ACC112 (cell line): Measurements from ENCODE around the gene CCDC60.

Experiments used
- H2AFZ ChIP-seq: fragments of 200-600 bp; sonication (generic); one replicate; pipeline ENCODE4 v1.6.0; 2017; ENCODE audit warnings: antibody characterized with exemption, low read length; ENCODE audit not compliant: unreplicated experiment
- H3K27ac ChIP-seq: fragments of 200-600 bp; sonication (generic); 2 replicates; pipeline ENCODE4 v1.5.1; 2014; ENCODE audit warnings: low read depth, mild to moderate bottlenecking, antibody characterized with exemption, low read length, moderate library complexity
- H3K27me3 ChIP-seq: fragments of 200-600 bp; sonication (generic); 2 replicates; pipeline ENCODE4 v1.6.1; 2014; ENCODE audit warnings: mild to moderate bottlenecking, antibody characterized with exemption, low read length, moderate library complexity, mixed read lengths; ENCODE audit not compliant: insufficient read depth
- H3K36me3 ChIP-seq: fragments of 200-600 bp; sonication (generic); 2 replicates; pipeline ENCODE4 v1.6.1; 2016; ENCODE audit warnings: mild to moderate bottlenecking, antibody characterized with exemption, low read length, moderate library complexity, mixed read lengths; ENCODE audit not compliant: insufficient read depth
- H3K4me1 ChIP-seq: fragments of 200-600 bp; sonication (generic); one replicate; pipeline ENCODE4 v1.6.1; 2016; ENCODE audit warnings: low read length, mixed read lengths; ENCODE audit not compliant: insufficient read depth, unreplicated experiment, control insufficient read depth
- H3K4me3 ChIP-seq: fragments of 200-600 bp; sonication (generic); 2 replicates; pipeline ENCODE4 v1.5.1; 2014; ENCODE audit warnings: mild to moderate bottlenecking, low read depth, low read length
- H3K79me2 ChIP-seq: fragments of 200-600 bp; sonication (generic); one replicate; pipeline ENCODE4 v1.6.0; 2016; ENCODE audit warnings: low read length; ENCODE audit not compliant: control insufficient read depth, unreplicated experiment, insufficient read depth

Gene CCDC60

DNA sequence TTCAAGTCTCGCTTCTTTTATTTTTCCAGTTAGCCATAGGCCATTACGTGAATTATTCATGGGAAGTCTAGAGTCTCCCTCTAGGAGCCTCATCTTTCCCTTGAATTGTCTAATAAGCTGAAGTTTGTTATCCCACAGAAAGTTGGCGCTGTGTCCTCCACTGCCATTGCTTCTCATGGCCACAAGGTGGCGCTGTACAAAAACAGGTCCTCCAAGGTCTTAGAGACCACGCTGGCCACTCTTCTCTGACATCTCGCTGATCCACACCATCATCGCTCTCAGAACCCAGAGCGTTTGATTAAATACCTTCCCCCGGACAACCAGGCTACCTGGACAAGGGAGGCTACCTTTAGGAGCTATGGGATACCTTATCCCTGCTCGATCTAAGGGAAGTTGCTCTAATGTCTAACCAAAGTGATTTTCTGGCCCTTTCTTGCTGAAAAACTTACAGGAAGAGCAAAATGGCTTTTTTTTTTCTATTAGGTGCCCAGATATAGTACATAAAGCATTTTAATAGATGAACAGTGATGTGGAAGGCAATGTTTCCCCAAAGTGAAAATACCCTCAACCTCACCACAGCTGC is 110.0 kb downstream of the CCDC60 start:
- no peaks in the 10 kb centered on the region for H3K79me2 ChIP-seq
- peaks cover 4% of the 10 kb centered on the region; the same call in 1 of the 2 replicates for H3K27me3 ChIP-seq
- H3K4me1 ChIP-seq: no peaks in the 10 kb centered on the region
- H2AFZ ChIP-seq: no peak overlapping the region
- no peaks in the 10 kb centered on the region for H3K36me3 ChIP-seq
- H3K27ac ChIP-seq: no peak overlapping the region
- H3K4me3 ChIP-seq: no peak overlapping the region

GRCh38 chr12:119446459-119446858 is 111.9 kb downstream of the CCDC60 start:
- Histone ChIP-seq H3K79me2 (no peaks in the 10 kb centered on the region), H3K36me3 (no peaks in the 10 kb centered on the region), H3K27ac (no peak overlapping the region), H2AFZ (no peak overlapping the region), H3K27me3 (peaks cover 4% of the 10 kb centered on the region; the same call in 1 of the 2 replicates), H3K4me3 (no peak overlapping the region), H3K4me1 (no peaks in the 10 kb centered on the region)

DNA sequence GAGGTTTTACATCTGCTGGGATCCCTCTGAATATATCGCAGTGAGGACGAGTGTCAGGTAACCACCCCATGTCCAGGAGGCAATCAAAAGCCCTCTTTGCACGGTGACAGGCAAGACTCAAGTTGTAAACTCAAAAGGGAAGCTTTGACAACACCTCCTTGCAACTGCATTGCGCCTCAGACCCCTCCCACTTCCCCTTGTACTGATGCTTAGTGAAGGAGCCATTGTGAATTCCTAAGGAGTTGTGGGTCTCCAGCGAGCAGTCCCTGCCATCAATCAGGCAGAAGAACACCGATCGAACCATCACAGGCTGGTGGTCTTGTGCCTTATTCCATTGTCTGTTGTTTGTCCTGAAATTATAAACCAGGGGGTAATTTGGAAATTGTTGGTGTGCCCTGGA is 112.6 kb downstream of the CCDC60 start:
- H3K27ac ChIP-seq: no peak overlapping the region
- no peak overlapping the region for H3K4me3 ChIP-seq
- no peaks in the 10 kb centered on the region for H3K79me2 ChIP-seq
- no peaks in the 10 kb centered on the region for H3K4me1 ChIP-seq
- H3K36me3 ChIP-seq: no peaks in the 10 kb centered on the region
- 0 out of 2 replicates have a peak, but pooled peaks cover 4% of the 10 kb centered on the region for H3K27me3 ChIP-seq
- H2AFZ ChIP-seq: no peak overlapping the region

GRCh38 chr12:119447618-119448017 is 113.1 kb downstream of the CCDC60 start:
- Histone ChIP-seq H3K79me2 (no peaks in the 10 kb centered on the region), H3K4me1 (no peaks in the 10 kb centered on the region), H2AFZ (no peak overlapping the region), H3K4me3 (no peak overlapping the region), H3K36me3 (no peaks in the 10 kb centered on the region), H3K27ac (no peak overlapping the region), H3K27me3 (0 out of 2 replicates have a peak, but pooled peaks cover 4% of the 10 kb centered on the region)

GRCh38 chr12:119448611-119449131 is 114.1 kb downstream of the CCDC60 start:
- 0 out of 2 replicates have a peak, but pooled peaks cover 2% of the 10 kb centered on the region for H3K27me3 ChIP-seq
- no peaks in the 10 kb centered on the region for H3K4me1 ChIP-seq
- no peak overlapping the region for H2AFZ ChIP-seq
- no peaks in the 10 kb centered on the region for H3K36me3 ChIP-seq
- H3K4me3 ChIP-seq: no peak overlapping the region
- no peak overlapping the region for H3K27ac ChIP-seq
- no peaks in the 10 kb centered on the region for H3K79me2 ChIP-seq

- Histone ChIP-seq H3K36me3 (no peaks in the 10 kb centered on the region), H3K4me3 (no peak overlapping the region), H2AFZ (no peak overlapping the region), H3K27me3 (no peaks in the 10 kb centered on the region), H3K4me1 (no peaks in the 10 kb centered on the region), H3K27ac (no peak overlapping the region), H3K79me2 (no peaks in the 10 kb centered on the region)
Measured at GRCh38 chr12:119450771-119451170, 116.2 kb downstream of the CCDC60 start.

- Histone ChIP-seq H3K79me2 (no peaks in the 10 kb centered on the region), H3K27me3 (no peaks in the 10 kb centered on the region), H2AFZ (no peak overlapping the region), H3K27ac (no peak overlapping the region), H3K4me1 (no peaks in the 10 kb centered on the region), H3K4me3 (no peak overlapping the region), H3K36me3 (no peaks in the 10 kb centered on the region)
Measured at GRCh38 chr12:119456824-119457223, 122.3 kb downstream of the CCDC60 start.

DNA sequence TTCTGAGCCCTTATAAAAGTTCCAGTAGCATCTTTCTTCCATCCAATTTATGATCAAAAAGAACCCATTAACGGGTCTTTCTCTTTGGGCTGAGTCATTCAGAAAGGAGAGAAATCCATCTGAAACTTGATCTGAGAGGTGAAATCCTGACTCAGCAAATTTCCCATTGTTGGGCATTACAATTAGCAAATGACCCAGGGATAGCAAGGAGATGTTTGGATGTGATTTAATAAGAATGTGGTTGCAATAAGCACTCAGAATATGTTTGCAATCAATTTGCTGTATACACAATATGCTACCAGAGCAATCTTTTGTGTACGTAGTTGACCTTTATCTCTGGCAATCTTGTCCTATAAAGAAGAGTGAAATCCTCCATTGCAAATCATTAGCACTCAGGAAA is 122.7 kb downstream of the CCDC60 start:
- Histone ChIP-seq H3K36me3 (no peaks in the 10 kb centered on the region), H3K79me2 (no peaks in the 10 kb centered on the region), H3K27ac (no peak overlapping the region), H3K4me3 (no peak overlapping the region), H3K27me3 (no peaks in the 10 kb centered on the region), H3K4me1 (no peaks in the 10 kb centered on the region), H2AFZ (no peak overlapping the region)

GRCh38 chr12:119459481-119459880 is 125.0 kb downstream of the CCDC60 start:
- no peaks in the 10 kb centered on the region for H3K79me2 ChIP-seq
- no peak overlapping the region for H3K27ac ChIP-seq
- no peak overlapping the region for H3K4me3 ChIP-seq
- H2AFZ ChIP-seq: no peak overlapping the region
- H3K36me3 ChIP-seq: no peaks in the 10 kb centered on the region
- H3K27me3 ChIP-seq: no peaks in the 10 kb centered on the region
- no peaks in the 10 kb centered on the region for H3K4me1 ChIP-seq

GRCh38 chr12:119460876-119461275 is 126.3 kb downstream of the CCDC60 start:
- Histone ChIP-seq H3K27me3 (no peaks in the 10 kb centered on the region), H2AFZ (no peak overlapping the region), H3K79me2 (no peaks in the 10 kb centered on the region), H3K36me3 (no peaks in the 10 kb centered on the region), H3K27ac (no peak overlapping the region), H3K4me3 (no peak overlapping the region), H3K4me1 (no peaks in the 10 kb centered on the region)

GRCh38 chr12:119461636-119462214 is 127.2 kb downstream of the CCDC60 start:
- Histone ChIP-seq H2AFZ (no peak overlapping the region), H3K27ac (no peak overlapping the region), H3K27me3 (no peaks in the 10 kb centered on the region), H3K36me3 (no peaks in the 10 kb centered on the region), H3K4me1 (no peaks in the 10 kb centered on the region), H3K79me2 (no peaks in the 10 kb centered on the region), H3K4me3 (no peak overlapping the region)
